ENCODE results near the gene ARHGAP42.

ARHGAP42 gene

GRCh38 chr11:100769617-100770016, 82.5 kb downstream of the ARHGAP42 start:
- no peak for TF ChIP-seq EZH2 (IDR thresholded peaks at IDR 0.05)
- TF ChIP-seq POLR2AphosphoS5 (IDR thresholded peaks at IDR 0.05; ENCODE audit: borderline replicate concordance, low read depth, low read length): no peak
- no peak for TF ChIP-seq FOXP2 (optimal IDR thresholded peaks at IDR 0.05; ENCODE audit: control extremely low read depth, extremely low read length, insufficient read depth)
- DNase-seq (ENCODE audit: low read depth, low spot score): no peak
- H3K4me3 ChIP-seq: no peak overlapping the region
- H3K9me3 ChIP-seq (ENCODE audit: low read depth, low read length): no peaks in the 10 kb centered on the region
- H3K9ac ChIP-seq (ENCODE audit: insufficient read length): no peak overlapping the region
- no peaks in the 10 kb centered on the region for H3K36me3 ChIP-seq (ENCODE audit: insufficient read depth, low read length)
- no peak overlapping the region for H3K27ac ChIP-seq

- H3K9ac ChIP-seq (ENCODE audit: insufficient read length): no peak overlapping the region
- no peak overlapping the region for H3K27ac ChIP-seq
- no peaks in the 10 kb centered on the region for H3K9me3 ChIP-seq (ENCODE audit: low read depth, low read length)
- no peaks in the 10 kb centered on the region for H3K36me3 ChIP-seq (ENCODE audit: insufficient read depth, low read length)
- TF ChIP-seq EZH2 (IDR thresholded peaks at IDR 0.05) (no peak), POLR2AphosphoS5 (IDR thresholded peaks at IDR 0.05; ENCODE audit: borderline replicate concordance, low read depth, low read length) (no peak), FOXP2 (optimal IDR thresholded peaks at IDR 0.05; ENCODE audit: control extremely low read depth, extremely low read length, insufficient read depth) (no peak)
- DNase-seq (ENCODE audit: low read depth, low spot score): no peak
- H3K4me3 ChIP-seq: no peak overlapping the region
Observed at GRCh38 chr11:100774132-100774531, 87.0 kb downstream of the ARHGAP42 start.

GRCh38 chr11:100774859-100775258, 87.8 kb downstream of the ARHGAP42 start:
- Histone ChIP-seq H3K4me3 (no peak overlapping the region), H3K36me3 (ENCODE audit: insufficient read depth, low read length) (no peaks in the 10 kb centered on the region), H3K9me3 (ENCODE audit: low read depth, low read length) (no peaks in the 10 kb centered on the region), H3K27ac (no peak overlapping the region), H3K9ac (ENCODE audit: insufficient read length) (no peak overlapping the region)
- TF ChIP-seq EZH2 (IDR thresholded peaks at IDR 0.05) (no peak), FOXP2 (optimal IDR thresholded peaks at IDR 0.05; ENCODE audit: control extremely low read depth, extremely low read length, insufficient read depth) (no peak), POLR2AphosphoS5 (IDR thresholded peaks at IDR 0.05; ENCODE audit: borderline replicate concordance, low read depth, low read length) (no peak)
- DNase-seq (ENCODE audit: low read depth, low spot score): no peak

GRCh38 chr11:100776212-100776896, 89.3 kb downstream of the ARHGAP42 start:
- no peak for TF ChIP-seq POLR2AphosphoS5 (IDR thresholded peaks at IDR 0.05; ENCODE audit: borderline replicate concordance, low read depth, low read length)
- no peaks in the 10 kb centered on the region for H3K36me3 ChIP-seq (ENCODE audit: insufficient read depth, low read length)
- no peaks in the 10 kb centered on the region for H3K9me3 ChIP-seq (ENCODE audit: low read depth, low read length)
- H3K4me3 ChIP-seq: no peak overlapping the region
- DNase-seq (ENCODE audit: low read depth, low spot score): no peak
- no peak overlapping the region for H3K9ac ChIP-seq (ENCODE audit: insufficient read length)
- no peak overlapping the region for H3K27ac ChIP-seq

GRCh38 chr11:100777103-100777502, 90.0 kb downstream of the ARHGAP42 start:
- H3K9me3 ChIP-seq (ENCODE audit: low read depth, low read length): no peaks in the 10 kb centered on the region
- no peak for TF ChIP-seq POLR2AphosphoS5 (IDR thresholded peaks at IDR 0.05; ENCODE audit: borderline replicate concordance, low read depth, low read length)
- no peak for TF ChIP-seq FOXP2 (optimal IDR thresholded peaks at IDR 0.05; ENCODE audit: control extremely low read depth, extremely low read length, insufficient read depth)
- TF ChIP-seq EZH2 (IDR thresholded peaks at IDR 0.05): no peak
- no peak overlapping the region for H3K4me3 ChIP-seq
- no peak overlapping the region for H3K27ac ChIP-seq
- H3K9ac ChIP-seq (ENCODE audit: insufficient read length): no peak overlapping the region
- H3K36me3 ChIP-seq (ENCODE audit: insufficient read depth, low read length): no peaks in the 10 kb centered on the region
- no peak for DNase-seq (ENCODE audit: low read depth, low spot score)

GRCh38 chr11:100777736-100778135, 90.6 kb downstream of the ARHGAP42 start:
- H3K9me3 ChIP-seq (ENCODE audit: low read depth, low read length): no peaks in the 10 kb centered on the region
- H3K27ac ChIP-seq: no peak overlapping the region
- H3K9ac ChIP-seq (ENCODE audit: insufficient read length): no peak overlapping the region
- H3K36me3 ChIP-seq (ENCODE audit: insufficient read depth, low read length): no peaks in the 10 kb centered on the region
- TF ChIP-seq POLR2AphosphoS5 (IDR thresholded peaks at IDR 0.05; ENCODE audit: borderline replicate concordance, low read depth, low read length) (no peak), FOXP2 (optimal IDR thresholded peaks at IDR 0.05; ENCODE audit: control extremely low read depth, extremely low read length, insufficient read depth) (no peak), EZH2 (IDR thresholded peaks at IDR 0.05) (no peak)
- H3K4me3 ChIP-seq: no peak overlapping the region
- DNase-seq (ENCODE audit: low read depth, low spot score): no peak

- no peak for DNase-seq (ENCODE audit: low read depth, low spot score)
Observed at GRCh38 chr11:100778166-100778785, 91.2 kb downstream of the ARHGAP42 start.

GRCh38 chr11:100780470-100780869, 93.4 kb downstream of the ARHGAP42 start:
- Histone ChIP-seq H3K27ac (no peak overlapping the region), H3K4me3 (no peak overlapping the region), H3K9ac (ENCODE audit: insufficient read length) (no peak overlapping the region), H3K9me3 (ENCODE audit: low read depth, low read length) (no peaks in the 10 kb centered on the region), H3K36me3 (ENCODE audit: insufficient read depth, low read length) (no peaks in the 10 kb centered on the region)
- TF ChIP-seq POLR2AphosphoS5 (IDR thresholded peaks at IDR 0.05; ENCODE audit: borderline replicate concordance, low read depth, low read length) (no peak), EZH2 (IDR thresholded peaks at IDR 0.05) (no peak), FOXP2 (optimal IDR thresholded peaks at IDR 0.05; ENCODE audit: control extremely low read depth, extremely low read length, insufficient read depth) (no peak)
- no peak for DNase-seq (ENCODE audit: low read depth, low spot score)

More at GRCh38 chr11:100778166-100778785, 91.2 kb downstream of the ARHGAP42 start:
- no peaks in the 10 kb centered on the region for H3K9me3 ChIP-seq (ENCODE audit: low read depth, low read length)
- H3K27ac ChIP-seq: no peak overlapping the region
- no peaks in the 10 kb centered on the region for H3K36me3 ChIP-seq (ENCODE audit: insufficient read depth, low read length)
- H3K4me3 ChIP-seq: no peak overlapping the region
- no peak overlapping the region for H3K9ac ChIP-seq (ENCODE audit: insufficient read length)
- no peak for TF ChIP-seq FOXP2 (optimal IDR thresholded peaks at IDR 0.05; ENCODE audit: control extremely low read depth, extremely low read length, insufficient read depth)
- TF ChIP-seq POLR2AphosphoS5 (IDR thresholded peaks at IDR 0.05; ENCODE audit: borderline replicate concordance, low read depth, low read length): no peak
- TF ChIP-seq EZH2 (IDR thresholded peaks at IDR 0.05): no peak

All from SK-N-MC (cell line).